ENCODE results near the gene COX8A. TPM values are rescaled to one million over a fixed set of nuclear protein-coding genes. Genes with fewer than 3 reads are reported as not detected.

Gene COX8A
- polyA plus RNA-seq, 2 of the 4 experiments (the other 2 are of a cell fraction) = 312 to 794 TPM

- Histone ChIP-seq H3K4me3 (no peak overlapping the region), H3K4me1 (peaks cover 38% of the 10 kb centered on the region), H3K9me3 (0 out of 3 replicates have a peak, but pooled peaks cover 3% of the 10 kb centered on the region), H3K4me2 (no peak overlapping the region), H3K27ac (0 out of 6 replicates have a peak overlapping the region, but pooled peaks of 1 of the 2 experiments have one; percentile 14)
- ATAC-seq (no peak), FAIRE-seq (no peak), DNase-seq (ENCODE audit: low read depth in 1 of 2, low spot score in 1 of 2) (no peak)
- TF ChIP-seq HDAC2 (IDR thresholded peaks at IDR 0.05) = no peak
- POLR2A ChIA-PET = no interaction called here
- WGBS (ENCODE audit: missing lambda C conversion rate) = 72% methylated on average over 4 of the region's 4 CpGs
- CTCF ChIA-PET = interaction anchor here (0.6 to 6.2 kb wide), 5 partner anchors 11 to 237 kb away, joined by 4 to 41 read pairs (median 5); partner anchors contain the start of gene ZFTA
Measured at GRCh38 chr11:64005691-64006090, 31.3 kb downstream of the COX8A start.

- CTCF ChIA-PET = interaction anchor here (1.3 to 6.2 kb wide), 7 partner anchors 10 to 238 kb away, joined by 3 to 41 read pairs (median 5); partner anchors contain the start of gene ZFTA
- Histone ChIP-seq H3K4me2 (peak overlapping the region; percentile 95), H3K27ac (peak overlapping the region; percentile 74 to 83; a peak in 4 of 6 replicates), H3K4me3 (no peak overlapping the region), H3K4me1 (peaks cover 43% of the 10 kb centered on the region), H3K9me3 (0 out of 3 replicates have a peak, but pooled peaks cover 3% of the 10 kb centered on the region)
- DNase-seq (ENCODE audit: low read depth in 1 of 2, low spot score in 1 of 2) = no peak
- no peak; a peak in 1 of 6 replicates for ATAC-seq
- TF ChIP-seq CHD2 (IDR thresholded peaks at IDR 0.05; ENCODE audit: low read length, partially characterized antibody) (no peak), TFCP2L1 (CRISPR knock-in tag; IDR thresholded peaks at IDR 0.05) (no peak), ZC3H11A (IDR thresholded peaks at IDR 0.05) (no peak), HOXB5 (CRISPR knock-in tag; IDR thresholded peaks at IDR 0.05) (no peak), POLR2A (IDR thresholded peaks at IDR 0.05; ENCODE audit: low read length) (no peak), PBX3 (IDR thresholded peaks at IDR 0.05) (no peak), CEBPB (IDR thresholded peaks at IDR 0.05) (no peak), REST (IDR thresholded peaks at IDR 0.05) (no peak), HDAC2 (IDR thresholded peaks at IDR 0.05) (no peak), ELK1 (IDR thresholded peaks at IDR 0.05; ENCODE audit: low read depth, low read length) (no peak), BCL3 (IDR thresholded peaks at IDR 0.05) (no peak), RAD21 (conservative IDR thresholded peaks at IDR 0.05 in 1 of 2, IDR thresholded peaks at IDR 0.05 in 1 of 2) (no peak), ZFP36 (IDR thresholded peaks at IDR 0.05; ENCODE audit: borderline replicate concordance, partially characterized antibody) (no peak)
- FAIRE-seq = no peak
- POLR2A ChIA-PET = interaction anchor here (0.6 to 1.2 kb wide), 2 partner anchors 10 to 295 kb away, joined by 3 to 5 read pairs; no protein-coding TSS in a partner anchor
- WGBS (ENCODE audit: missing lambda C conversion rate) = 55% methylated on average over 12 of the region's 12 CpGs
Measured at GRCh38 chr11:64006398-64006797, 32.0 kb downstream of the COX8A start.

GRCh38 chr11:64007160-64007628 is 32.8 kb downstream of the COX8A start:
- ChIA-PET CTCF (interaction anchor here (0.6 to 6.2 kb wide), 15 partner anchors 9 to 239 kb away, joined by 3 to 41 read pairs (median 4); partner anchors contain the start of gene ZFTA), POLR2A (interaction anchor here (0.5 to 1.2 kb wide), 8 partner anchors 9 to 1881 kb away, joined by 3 to 6 read pairs (median 3); partner anchors contain the start of gene FIBP)
- no peak for FAIRE-seq
- Histone ChIP-seq H3K4me1 (peaks cover 46% of the 10 kb centered on the region), H3K27ac (peak overlapping the region; percentile 74 to 83), H3K9me3 (0 out of 3 replicates have a peak, but pooled peaks cover 3% of the 10 kb centered on the region), H3K4me2 (peak overlapping the region; percentile 95), H3K4me3 (peak overlapping the region; percentile 42)
- ATAC-seq = peak; percentile 57 to 69
- WGBS (ENCODE audit: missing lambda C conversion rate) = 1% methylated on average over 27 of the region's 27 CpGs
- peak; percentile 61 to 63 for DNase-seq (ENCODE audit: low read depth in 1 of 2, low spot score in 1 of 2)
- TF ChIP-seq PBX3 (IDR thresholded peaks at IDR 0.05) (no peak), POLR2A (IDR thresholded peaks at IDR 0.05; ENCODE audit: low read length) (no peak), GATA3 (IDR thresholded peaks at IDR 0.05; ENCODE audit: borderline replicate concordance) (no peak), ZFP36 (IDR thresholded peaks at IDR 0.05; ENCODE audit: borderline replicate concordance, partially characterized antibody) (peak; percentile 51), MAX (IDR thresholded peaks at IDR 0.05) (peak; percentile 87), HES2 (IDR thresholded peaks at IDR 0.05) (no peak), JUN (IDR thresholded peaks at IDR 0.05) (peak in 1 of 2 experiments; percentile 20; a peak in 1 of 5 replicates), SREBF2 (IDR thresholded peaks at IDR 0.05) (no peak)
